ENCODE results near the gene EPB41L4B.
"Not testable (repeated sequence)": the region's sequence is repeated elsewhere in the genome, so short reads cannot be mapped to it uniquely, and the experiment has no call there.

Gene EPB41L4B

DNA sequence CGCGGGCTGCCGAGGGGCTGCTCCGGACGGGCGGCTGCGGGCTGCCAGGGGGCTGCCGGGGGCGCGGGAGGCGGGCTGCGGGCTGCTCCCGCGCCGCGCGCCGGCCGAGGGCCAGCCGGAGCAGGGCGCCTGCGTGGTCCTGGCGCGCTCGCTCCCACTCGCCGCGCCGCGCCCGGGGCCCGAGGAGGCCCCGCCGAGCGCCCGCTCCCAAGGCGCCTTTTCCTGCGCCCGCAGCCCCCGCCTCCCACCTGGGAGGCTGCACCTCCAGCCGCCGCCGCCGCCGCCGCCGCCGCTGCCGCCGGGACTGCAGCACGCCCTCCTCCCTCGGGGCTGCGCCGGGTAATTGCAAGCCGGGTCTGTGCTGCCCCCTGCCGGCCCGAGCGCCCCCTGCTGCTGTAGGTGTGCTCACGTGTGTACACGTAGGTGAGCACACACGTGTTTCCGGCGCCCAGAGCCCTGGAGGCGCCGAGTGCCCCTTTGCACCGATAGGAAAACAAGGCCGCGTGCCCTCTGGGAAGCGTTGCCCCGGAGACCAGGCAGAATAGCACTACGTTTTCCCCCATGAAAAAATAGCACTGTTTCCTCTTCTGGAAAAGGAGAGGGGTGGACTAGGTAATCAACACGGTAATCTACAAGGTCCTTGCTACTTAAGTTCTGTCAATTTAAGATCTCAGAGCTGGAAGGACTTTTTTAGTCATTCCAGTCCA is at the start of gene EPB41L4B:
TSS of gene EPB41L4B (minus strand) at position 318 of the 707 bp plus-strand sequence. CDS start 613 bp downstream, outside the sequence.
- TF ChIP-seq, protein P1, sequence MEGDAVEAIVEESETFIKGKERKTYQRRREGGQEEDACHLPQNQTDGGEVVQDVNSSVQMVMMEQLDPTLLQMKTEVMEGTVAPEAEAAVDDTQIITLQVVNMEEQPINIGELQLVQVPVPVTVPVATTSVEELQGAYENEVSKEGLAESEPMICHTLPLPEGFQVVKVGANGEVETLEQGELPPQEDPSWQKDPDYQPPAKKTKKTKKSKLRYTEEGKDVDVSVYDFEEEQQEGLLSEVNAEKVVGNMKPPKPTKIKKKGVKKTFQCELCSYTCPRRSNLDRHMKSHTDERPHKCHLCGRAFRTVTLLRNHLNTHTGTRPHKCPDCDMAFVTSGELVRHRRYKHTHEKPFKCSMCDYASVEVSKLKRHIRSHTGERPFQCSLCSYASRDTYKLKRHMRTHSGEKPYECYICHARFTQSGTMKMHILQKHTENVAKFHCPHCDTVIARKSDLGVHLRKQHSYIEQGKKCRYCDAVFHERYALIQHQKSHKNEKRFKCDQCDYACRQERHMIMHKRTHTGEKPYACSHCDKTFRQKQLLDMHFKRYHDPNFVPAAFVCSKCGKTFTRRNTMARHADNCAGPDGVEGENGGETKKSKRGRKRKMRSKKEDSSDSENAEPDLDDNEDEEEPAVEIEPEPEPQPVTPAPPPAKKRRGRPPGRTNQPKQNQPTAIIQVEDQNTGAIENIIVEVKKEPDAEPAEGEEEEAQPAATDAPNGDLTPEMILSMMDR (IDR thresholded peaks at IDR 0.05; ENCODE audit: insufficient read depth, low read depth, low read length, missing control alignments): peak; percentile 74
- peak within 1 kb of the TSS; percentile 64 for H3K4me3 ChIP-seq (ENCODE audit: low read length)
- peak; percentile 94 for DNase-seq (ENCODE audit: low read depth)

DNA sequence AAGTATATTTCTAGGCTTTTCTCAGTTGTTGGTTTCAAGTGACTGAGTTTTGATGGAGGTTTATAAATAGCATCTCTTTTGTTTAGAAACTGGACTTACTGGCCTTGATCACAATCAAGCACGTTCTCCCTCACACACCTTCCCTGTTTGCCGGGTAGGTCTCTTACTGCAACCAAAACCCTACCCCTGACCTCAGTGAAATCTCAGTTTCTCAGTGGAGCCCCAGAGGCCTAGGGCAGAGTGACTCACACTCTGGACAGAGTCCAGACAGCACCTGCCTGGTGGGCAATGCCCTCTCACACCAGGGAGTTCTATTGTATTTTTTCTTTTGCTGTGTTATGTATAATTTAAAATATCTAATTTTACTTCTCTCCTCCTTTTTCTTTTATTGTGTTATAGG is 48.4 kb upstream of the EPB41L4B start:
- H3K4me3 ChIP-seq (ENCODE audit: low read length): no peak overlapping the region
- TF ChIP-seq, protein P1 (IDR thresholded peaks at IDR 0.05; ENCODE audit: insufficient read depth, low read depth, low read length, missing control alignments): no peak
- DNase-seq (ENCODE audit: low read depth): peak; percentile 36

DNA sequence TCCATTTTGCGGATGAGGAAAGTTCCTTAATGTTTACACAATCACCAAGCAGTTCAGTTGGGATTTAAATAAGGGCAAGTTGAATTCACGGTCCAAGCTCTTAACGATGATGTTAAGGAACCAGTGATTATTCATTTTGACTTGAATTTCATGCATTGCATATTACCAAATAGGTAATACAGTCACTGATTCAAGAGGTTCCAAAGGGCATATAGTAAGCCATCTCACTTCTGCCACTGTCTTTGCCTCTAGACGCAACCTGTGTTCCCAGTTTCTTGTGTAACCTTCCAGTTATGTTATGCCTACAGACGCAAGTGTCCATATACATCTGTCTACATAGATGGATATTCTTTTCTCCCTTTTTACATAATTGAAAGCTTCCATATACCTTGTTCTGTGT is 39.9 kb upstream of the EPB41L4B start:
- no peak overlapping the region for H3K4me3 ChIP-seq (ENCODE audit: low read length)
- TF ChIP-seq, protein P1 (IDR thresholded peaks at IDR 0.05; ENCODE audit: insufficient read depth, low read depth, low read length, missing control alignments): no peak
- DNase-seq (ENCODE audit: low read depth): no peak

DNA sequence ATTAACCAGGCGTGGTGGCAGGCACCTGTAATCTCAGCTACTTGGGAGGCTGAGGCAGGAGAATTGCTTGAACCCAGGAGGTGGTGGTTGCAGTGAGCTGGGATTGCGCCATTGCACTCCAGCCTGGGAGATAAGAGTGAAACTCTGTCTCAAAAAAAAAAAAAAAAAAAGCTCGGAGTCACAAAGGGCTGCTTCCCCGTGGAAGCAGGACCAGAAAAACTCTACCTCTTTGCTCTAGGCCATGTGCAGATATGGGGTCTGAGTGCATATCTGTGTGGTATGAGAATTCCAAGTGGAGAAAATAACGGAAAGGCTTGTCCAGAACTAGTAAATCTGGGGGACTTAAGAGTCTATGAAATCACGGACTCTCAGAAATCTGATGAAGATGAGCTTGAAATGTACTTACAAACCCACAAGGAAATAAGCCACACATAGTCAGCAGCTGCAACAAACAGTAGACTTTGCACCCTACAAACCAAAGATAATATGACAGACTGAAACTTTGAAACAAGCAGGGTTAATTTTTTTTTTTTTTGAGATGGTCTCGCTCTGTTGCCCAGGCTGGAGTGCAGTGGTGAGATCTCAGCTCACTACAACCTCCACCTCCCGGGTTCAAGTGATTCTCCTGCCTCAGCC is 38.2 kb upstream of the EPB41L4B start:
- DNase-seq (ENCODE audit: low read depth); H3K4me3 ChIP-seq (ENCODE audit: low read length): not testable (repeated sequence)

DNA sequence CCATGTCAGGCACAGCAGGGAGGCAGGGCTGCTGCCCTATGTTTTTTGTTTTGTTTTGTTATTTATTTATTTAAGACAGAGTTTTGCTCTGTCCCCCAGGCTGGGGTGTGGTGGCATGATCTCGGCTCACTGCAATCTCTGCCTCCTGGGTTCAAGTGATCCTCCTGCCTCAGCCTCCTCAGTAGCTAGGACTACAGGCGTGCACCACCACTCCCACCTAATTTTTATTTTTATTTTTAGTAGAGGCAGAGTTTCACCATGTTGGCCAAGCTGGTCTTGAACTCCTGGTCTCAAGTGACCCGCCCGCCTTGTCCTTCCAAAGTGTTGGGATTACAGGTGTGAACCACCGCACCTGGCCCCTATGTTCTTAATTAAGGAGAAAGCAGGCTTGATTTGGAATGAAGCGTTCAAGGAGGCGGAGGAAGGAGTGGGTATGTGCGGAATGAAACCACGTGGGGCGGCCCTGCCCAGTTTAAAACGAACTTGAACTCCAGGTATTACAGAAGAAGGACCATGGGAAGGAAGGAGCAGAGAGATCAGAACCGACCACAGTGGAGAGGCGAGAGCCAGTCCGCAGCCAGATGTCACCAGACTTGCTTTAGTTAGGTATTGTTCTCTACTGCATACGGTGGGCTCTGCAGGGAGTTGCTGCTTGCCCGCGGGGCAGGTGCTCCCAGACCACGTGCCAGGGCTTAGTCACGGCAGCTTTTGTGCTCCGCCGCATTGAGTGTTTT is 34.9 kb upstream of the EPB41L4B start:
- peak; percentile 27 for DNase-seq (ENCODE audit: low read depth)
- TF ChIP-seq, protein P1 (IDR thresholded peaks at IDR 0.05; ENCODE audit: insufficient read depth, low read depth, low read length, missing control alignments): no peak
- H3K4me3 ChIP-seq (ENCODE audit: low read length): no peak overlapping the region

DNA sequence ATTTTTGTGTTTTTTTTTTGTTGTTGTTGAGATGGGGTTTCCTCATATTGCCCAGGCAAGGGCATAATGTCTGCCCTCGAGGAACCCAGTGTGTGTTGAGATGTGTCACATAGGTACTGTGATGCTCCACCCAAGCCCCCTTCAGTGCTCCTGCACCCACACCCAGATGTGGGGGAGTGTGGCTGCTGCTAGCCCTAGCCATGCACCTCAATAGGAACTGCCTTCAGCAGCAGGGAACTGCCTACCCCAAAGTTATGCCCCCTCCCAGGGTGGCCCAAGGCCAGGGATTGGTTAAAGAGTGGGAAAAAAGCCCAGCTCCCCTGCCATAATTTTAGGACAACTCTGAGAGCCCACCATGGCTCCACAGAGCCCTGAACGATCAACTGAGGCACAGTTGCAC is 33.3 kb upstream of the EPB41L4B start:
- DNase-seq (ENCODE audit: low read depth): no peak
- no peak overlapping the region for H3K4me3 ChIP-seq (ENCODE audit: low read length)
- TF ChIP-seq, protein P1 (IDR thresholded peaks at IDR 0.05; ENCODE audit: insufficient read depth, low read depth, low read length, missing control alignments): no peak

DNA sequence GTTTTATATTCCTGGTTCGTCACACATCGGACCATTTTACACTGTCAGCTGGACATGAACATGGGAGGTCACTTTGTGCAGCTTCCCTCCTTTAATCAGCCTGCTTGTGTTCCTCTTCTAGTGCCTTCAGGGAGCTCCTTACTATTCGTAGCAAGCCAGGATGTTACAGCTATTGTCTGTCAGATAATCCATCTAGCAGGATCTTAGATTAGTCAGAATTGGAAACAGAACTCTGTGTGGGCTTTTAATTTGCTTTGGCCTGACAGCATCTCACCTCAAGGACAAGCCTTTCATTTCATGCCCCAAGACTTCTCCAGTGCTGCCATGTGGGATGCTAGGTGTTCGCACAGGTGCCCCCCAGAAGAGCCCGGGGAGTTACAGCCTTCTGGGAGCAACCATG is 30.2 kb upstream of the EPB41L4B start:
- no peak overlapping the region for H3K4me3 ChIP-seq (ENCODE audit: low read length)
- TF ChIP-seq, protein P1 (IDR thresholded peaks at IDR 0.05; ENCODE audit: insufficient read depth, low read depth, low read length, missing control alignments): no peak
- DNase-seq (ENCODE audit: low read depth): no peak

All from epithelial cell of esophagus (primary cell).